H9 (cell line): ENCODE measurements around the gene CTAG1B. TPM values are rescaled to one million over a fixed set of nuclear protein-coding genes. Genes with fewer than 3 reads are reported as not detected.
"Not testable (repeated sequence)": the region's sequence is repeated elsewhere in the genome, so short reads cannot be mapped to it uniquely, and the experiment has no call there.

Experiments used
- DNase-seq: peaks from one replicate; pipeline ENCODE4 v3.0.0-alpha.2; 2017
- H2AFZ ChIP-seq: one replicate; pipeline ENCODE4 v1.6.1; 2013; ENCODE audit warnings: mild to moderate bottlenecking, low read length, control low read depth, moderate library complexity
- H2AK5ac ChIP-seq: 2 replicates; pipeline ENCODE4 v1.6.1; 2013; ENCODE audit warnings: low read length, control low read depth, mixed read lengths; ENCODE audit not compliant: insufficient read length
- H2BK120ac ChIP-seq: one replicate; pipeline ENCODE4 v1.6.1; 2013; ENCODE audit warnings: low read depth, mild to moderate bottlenecking, low read length, control low read depth, inconsistent platforms; ENCODE audit not compliant: poor library complexity, severe bottlenecking
- H2BK12ac ChIP-seq: 2 replicates; pipeline ENCODE4 v1.6.1; 2013; ENCODE audit warnings: low read length, control low read depth, mixed read lengths, low read depth; ENCODE audit not compliant: insufficient read length
- H2BK15ac ChIP-seq: 2 replicates; pipeline ENCODE4 v1.6.1; 2013; ENCODE audit warnings: low read depth, low read length, control low read depth
- H2BK20ac ChIP-seq: one replicate; pipeline ENCODE4 v1.6.1; 2013; ENCODE audit warnings: low read depth, mild to moderate bottlenecking, low read length, control low read depth, inconsistent platforms; ENCODE audit not compliant: poor library complexity, severe bottlenecking
- H2BK5ac ChIP-seq: 2 replicates; pipeline ENCODE4 v1.6.1; 2013; ENCODE audit warnings: low read length, control low read depth, mixed read lengths; ENCODE audit not compliant: insufficient read length
- H3K14ac ChIP-seq: 2 replicates; pipeline ENCODE4 v1.6.1; 2013; ENCODE audit warnings: low read length, control low read depth; ENCODE audit not compliant: insufficient read depth
- H3K18ac ChIP-seq: 2 replicates; pipeline ENCODE4 v1.6.1; 2013; ENCODE audit warnings: low read depth, mild to moderate bottlenecking, mixed read lengths, low read length, control low read depth; ENCODE audit not compliant: insufficient read length
- H3K23ac ChIP-seq: 2 replicates; pipeline ENCODE4 v1.6.1; 2013; ENCODE audit warnings: low read length, control low read depth, mixed read lengths, low read depth; ENCODE audit not compliant: insufficient read length
- H3K23me2 ChIP-seq: 2 replicates; pipeline ENCODE4 v1.6.1; 2013; ENCODE audit warnings: low read depth, mild to moderate bottlenecking, mixed read lengths, low read length, control low read depth; ENCODE audit not compliant: insufficient read length, poor library complexity, severe bottlenecking
- H3K27ac ChIP-seq: 2 replicates; pipeline ENCODE4 v1.5.1; 2013; ENCODE audit warnings: low read length, control low read depth, mixed read lengths, low read depth; ENCODE audit not compliant: insufficient read length
- H3K27me3 ChIP-seq: 2 replicates; pipeline ENCODE4 v1.6.1; 2013; ENCODE audit warnings: low read length, control low read depth, inconsistent platforms; ENCODE audit not compliant: insufficient read depth
- H3K4ac ChIP-seq: 2 replicates; pipeline ENCODE4 v1.6.1; 2013; ENCODE audit warnings: low read depth, mild to moderate bottlenecking, control low read depth, inconsistent platforms, low read length, moderate library complexity
- H3K4me1 ChIP-seq: 2 replicates; pipeline ENCODE4 v1.6.1; 2013; ENCODE audit warnings: low read length, control low read depth, inconsistent platforms; ENCODE audit not compliant: insufficient read depth
- H3K4me2 ChIP-seq: 2 replicates; pipeline ENCODE4 v1.6.1; 2013; ENCODE audit warnings: low read length, control low read depth, mixed read lengths; ENCODE audit not compliant: insufficient read length, insufficient read depth
- H3K56ac ChIP-seq: 2 replicates; pipeline ENCODE4 v1.6.1; 2013; ENCODE audit warnings: low read depth, mild to moderate bottlenecking, mixed read lengths, low read length, control low read depth; ENCODE audit not compliant: insufficient read length
- H3K79me1 ChIP-seq: 2 replicates; pipeline ENCODE4 v1.6.1; 2013; ENCODE audit warnings: low read depth, mild to moderate bottlenecking, moderate library complexity, low read length, control low read depth, inconsistent platforms; ENCODE audit not compliant: insufficient read depth, poor library complexity, severe bottlenecking
- H3K79me2 ChIP-seq: 2 replicates; pipeline ENCODE4 v1.6.1; 2013; ENCODE audit warnings: low read length, control low read depth, inconsistent platforms; ENCODE audit not compliant: insufficient read depth
- H3K9ac ChIP-seq: 2 replicates; pipeline ENCODE4 v1.6.1; 2013; ENCODE audit warnings: low read length, control low read depth, mixed read lengths; ENCODE audit not compliant: insufficient read length; ENCODE audit errors: extremely low read depth
- H3K9me3 ChIP-seq: one replicate; pipeline ENCODE4 v1.6.1; 2013; ENCODE audit warnings: low read depth, low read length, inconsistent platforms; ENCODE audit not compliant: control insufficient read depth
- H3T11ph ChIP-seq: one replicate; pipeline ENCODE4 v1.6.1; 2013; ENCODE audit warnings: mild to moderate bottlenecking, low read length, control low read depth, inconsistent platforms
- H4K20me1 ChIP-seq: one replicate; pipeline ENCODE4 v1.6.1; 2013; ENCODE audit not compliant: control insufficient read depth, insufficient read length, insufficient read depth
- H4K5ac ChIP-seq: 2 replicates; pipeline ENCODE4 v1.6.1; 2013; ENCODE audit warnings: low read depth, mild to moderate bottlenecking, mixed read lengths, low read length, control low read depth; ENCODE audit not compliant: insufficient read length
- H4K8ac ChIP-seq: replicated peaks from 2 replicates; pipeline ENCODE4 v1.6.1; 2013; ENCODE audit warnings: low read length, control low read depth, mixed read lengths, low read depth; ENCODE audit not compliant: insufficient read length
- H4K91ac ChIP-seq: 2 replicates; pipeline ENCODE4 v1.6.1; 2013; ENCODE audit warnings: low read depth, mild to moderate bottlenecking, moderate library complexity, mixed read lengths, low read length, control low read depth; ENCODE audit not compliant: insufficient read length
- H3K27ac Mint-ChIP-seq, 3 experiments: 2 replicates in 2 of 3; 3 replicates in 1 of 3; pipeline ENCODE4 v1.8.0; 2020 to 2021; ENCODE audit warnings: mixed read lengths in 3 of 3, mild to moderate bottlenecking in 1 of 3, moderate library complexity in 1 of 3
- H3K27me3 Mint-ChIP-seq: 2 replicates; pipeline ENCODE4 v1.8.0; 2021; ENCODE audit warnings: low read depth, mild to moderate bottlenecking, moderate library complexity, mixed read lengths
- H3K36me3 Mint-ChIP-seq, 3 experiments: 2 replicates in 2 of 3; 3 replicates in 1 of 3; pipeline ENCODE4 v1.8.0; 2020 to 2021; ENCODE audit warnings: low read depth in 3 of 3, mixed read lengths in 3 of 3; ENCODE audit not compliant: insufficient read depth in 1 of 3
- H3K4me1 Mint-ChIP-seq, 2 experiments: 2 replicates each; pipeline ENCODE4 v1.8.0; 2020; ENCODE audit warnings: mixed read lengths in 2 of 2
- H3K4me3 Mint-ChIP-seq, 2 experiments: 2 replicates in 1 of 2; 3 replicates in 1 of 2; pipeline ENCODE4 v1.8.0; 2020 to 2021; ENCODE audit warnings: mild to moderate bottlenecking in 2 of 2, mixed read lengths in 2 of 2, moderate library complexity in 1 of 2
- H3K9me3 Mint-ChIP-seq, 2 experiments: 2 replicates in 1 of 2; 3 replicates in 1 of 2; pipeline ENCODE4 v1.8.0; 2020; ENCODE audit warnings: mild to moderate bottlenecking in 2 of 2, mixed read lengths in 2 of 2, moderate library complexity in 1 of 2
- WGBS: extraction: QIAGEN DNeasy Blood & Tissue Kit; methylation state at CpG from one replicate; pipeline ENCODE4 v1.1.7; 2013; ENCODE audit warnings: missing lambda C conversion rate, low lambda C conversion rate, mixed read lengths; ENCODE audit not compliant: insufficient read length; ENCODE audit errors: extremely low coverage; 5-methylcytosine and 5-hydroxymethylcytosine counted together
- total RNA-seq: library from RNA; stranded (reverse); gene quantifications from 2 replicates; pipeline ENCODE4 v1.2.1, GENCODE V29; 2021

Gene CTAG1B
- total RNA-seq, 1 experiment from 2014 or later: not detected

DNA sequence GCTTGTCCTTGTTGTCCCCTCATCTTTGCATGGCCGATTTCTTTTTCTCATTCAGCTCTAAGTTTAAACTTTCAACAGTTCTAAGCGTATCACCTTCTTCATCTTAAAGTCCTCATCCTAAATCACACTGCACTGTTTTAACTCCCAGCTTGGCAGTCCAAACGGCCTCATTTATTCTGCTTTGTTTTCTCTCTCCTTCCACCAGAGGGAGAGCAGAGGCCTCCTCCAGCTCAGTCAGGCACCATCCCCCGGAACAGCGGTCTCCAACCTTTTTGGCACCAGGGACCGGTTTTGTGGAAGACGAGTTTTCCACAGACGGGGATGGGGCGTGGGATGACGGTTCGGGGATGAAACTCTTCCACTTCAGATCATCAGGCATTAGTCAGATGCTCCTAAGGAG, 48.7 kb downstream of the CTAG1B start:
- H2BK12ac ChIP-seq: not testable (repeated sequence)

More for the DNA sequence above, 48.7 kb downstream of the CTAG1B start:
- H2BK20ac ChIP-seq, H3K4me2 ChIP-seq, DNase-seq, H3K23me2 ChIP-seq, H2BK15ac ChIP-seq, H4K91ac ChIP-seq, H3K9ac ChIP-seq, H3K79me1 ChIP-seq, H2BK5ac ChIP-seq, H3T11ph ChIP-seq, H3K79me2 ChIP-seq, H3K9me3 ChIP-seq, H3K27ac Mint-ChIP-seq, H4K8ac ChIP-seq, H3K36me3 Mint-ChIP-seq, H3K27ac ChIP-seq, H3K27me3 ChIP-seq, H3K23ac ChIP-seq, H3K4me1 Mint-ChIP-seq, H2AFZ ChIP-seq, H4K20me1 ChIP-seq, H3K14ac ChIP-seq, H4K5ac ChIP-seq, H3K9me3 Mint-ChIP-seq, H3K56ac ChIP-seq, H3K4me3 Mint-ChIP-seq, H3K4ac ChIP-seq, H3K4me1 ChIP-seq, H2BK120ac ChIP-seq, H3K27me3 Mint-ChIP-seq, H2AK5ac ChIP-seq, H3K18ac ChIP-seq: not testable (repeated sequence)
- WGBS: no CpG with 5 or more reads among the region's 11 CpGs

Other genes starting within 250 kb of the CTAG1B start
- 946 and 957 TPM in 2 replicates for gene FLNA, start 244.6 kb downstream of the CTAG1B start, total RNA-seq
- gene EMD, start 240.0 kb downstream of the CTAG1B start, total RNA-seq: 113 and 115 TPM in 2 replicates
- gene RPL10, start 220.9 kb downstream of the CTAG1B start, total RNA-seq: 2,110 and 2,124 TPM in 2 replicates
- gene DNASE1L1, start 210.0 kb downstream of the CTAG1B start, total RNA-seq: 14.2 and 14.5 TPM in 2 replicates
- 24.7 and 25.5 TPM in 2 replicates for gene TAFAZZIN, start 207.7 kb downstream of the CTAG1B start, total RNA-seq
- 45.6 and 49.2 TPM in 2 replicates for gene ATP6AP1, start 190.6 kb downstream of the CTAG1B start, total RNA-seq
- 111 and 112 TPM in 2 replicates for gene GDI1, start 182.1 kb downstream of the CTAG1B start, total RNA-seq
- gene FAM50A, start 175.1 kb downstream of the CTAG1B start, total RNA-seq: 56.7 and 57.4 TPM in 2 replicates
- gene PLXNA3, start 161.0 kb downstream of the CTAG1B start, total RNA-seq: 36.3 and 45.5 TPM in 2 replicates
- 32.1 and 32.5 TPM in 2 replicates for gene LAGE3, start 140.0 kb downstream of the CTAG1B start, total RNA-seq
- 30.9 and 35.4 TPM in 2 replicates for gene UBL4A, start 132.7 kb downstream of the CTAG1B start, total RNA-seq
- 8.8 and 9.4 TPM in 2 replicates for gene SLC10A3, start 128.7 kb downstream of the CTAG1B start, total RNA-seq
- 21.0 and 22.8 TPM in 2 replicates for gene FAM3A, start 103.0 kb downstream of the CTAG1B start, total RNA-seq
- gene G6PD, start 72.4 kb downstream of the CTAG1B start, total RNA-seq: 68.7 and 70.5 TPM in 2 replicates
- 16.2 and 17.8 TPM in 2 replicates for gene IKBKG, start 71.7 kb downstream of the CTAG1B start, total RNA-seq
- gene CTAG1A, start 34.1 kb downstream of the CTAG1B start, total RNA-seq: not detected in 2 replicates
- not detected in 2 replicates for gene CTAG2, start 34.3 kb upstream of the CTAG1B start, total RNA-seq
- gene GAB3, start 131.8 kb upstream of the CTAG1B start, total RNA-seq: 0.42 and 0.46 TPM in 2 replicates
- 160 and 164 TPM in 2 replicates for gene DKC1, start 143.6 kb upstream of the CTAG1B start, total RNA-seq
- gene MPP1, start 186.2 kb upstream of the CTAG1B start, total RNA-seq: 16.4 and 17.9 TPM in 2 replicates
- not detected in 2 replicates for gene SMIM9, start 215.4 kb upstream of the CTAG1B start, total RNA-seq